Natural killer cell (primary cell): ENCODE measurements around the gene TMEM18. TPM values are rescaled to one million over a fixed set of nuclear protein-coding genes. Genes with fewer than 3 reads are reported as not detected.

ENCODE experiments used
- ATAC-seq, 3 donors: fragments of 150-1000 bp in 2 of 3; fragments of 200-7000 bp in 1 of 3; cut with Tn5 transposase; 1 replicate in 1 of 3; 2 replicates in 2 of 3; pipeline ENCODE4 v1.10.0; 2021; ENCODE audit warnings: mild to moderate bottlenecking in 2 of 3, moderate library complexity in 2 of 3
- DNase-seq, 2 donors: peaks; one replicate each; pipeline versions ENCODE4 v3.0.0 to v3.0.0-alpha.2; 2013 to 2021; ENCODE audit warnings: mixed read lengths in 1 of 2
- H3K27ac ChIP-seq: one replicate; pipeline ENCODE4 v1.5.1; 2013; ENCODE audit warnings: mild to moderate bottlenecking, low read length
- H3K27me3 ChIP-seq: one replicate; pipeline ENCODE4 v1.6.1; 2013; ENCODE audit warnings: low read length; ENCODE audit not compliant: control insufficient read depth, insufficient read depth
- H3K36me3 ChIP-seq: one replicate; pipeline ENCODE4 v1.6.1; 2013; ENCODE audit warnings: low read length; ENCODE audit not compliant: control insufficient read depth, insufficient read depth
- H3K4me1 ChIP-seq: one replicate; pipeline ENCODE4 v1.6.1; 2013; ENCODE audit warnings: low read length; ENCODE audit not compliant: control insufficient read depth, insufficient read depth
- H3K4me3 ChIP-seq: one replicate; pipeline ENCODE4 v1.5.1; 2013; ENCODE audit warnings: low read length
- H3K9me3 ChIP-seq: one replicate; pipeline ENCODE4 v1.6.1; 2013; ENCODE audit warnings: low read length; ENCODE audit not compliant: control insufficient read depth, insufficient read depth
- H3K27ac Mint-ChIP-seq, 2 donors: one replicate each; pipeline ENCODE4 v1.8.0; 2022; ENCODE audit warnings: mild to moderate bottlenecking in 2 of 2, mixed read lengths in 2 of 2, moderate library complexity in 1 of 2
- H3K27me3 Mint-ChIP-seq, 2 donors: one replicate each; pipeline ENCODE4 v1.8.0; 2022; ENCODE audit warnings: low read depth in 2 of 2, mixed read lengths in 2 of 2
- H3K36me3 Mint-ChIP-seq: one replicate; pipeline ENCODE4 v1.8.0; 2022; ENCODE audit warnings: mixed read lengths
- H3K4me1 Mint-ChIP-seq, 2 donors: one replicate each; pipeline ENCODE4 v1.8.0; 2022; ENCODE audit warnings: mixed read lengths in 2 of 2
- H3K4me3 Mint-ChIP-seq: one replicate; pipeline ENCODE4 v1.8.0; 2022; ENCODE audit warnings: mild to moderate bottlenecking, moderate library complexity, mixed read lengths
- H3K9me3 Mint-ChIP-seq, 2 donors: one replicate each; pipeline ENCODE4 v1.8.0; 2022; ENCODE audit warnings: mixed read lengths in 2 of 2
- CTCF ChIP-seq: fragments of 200-600 bp; IDR thresholded peaks from one replicate; pipeline ENCODE4 v1.8.0; 2022; ENCODE audit warnings: antibody characterized with exemption
- WGBS: methylation state at CpG from one replicate; pipeline ENCODE4 v1.1.7; 2013; ENCODE audit warnings: missing lambda C conversion rate; ENCODE audit not compliant: insufficient coverage; 5-methylcytosine and 5-hydroxymethylcytosine counted together
- intact Hi-C: fragments of 100-400 bp; cut with micrococcal nuclease; formaldehyde crosslinking; loops from one replicate; pipeline ENCODE4 v1.14.2; 2022
- total RNA-seq, 4 donors: library from RNA; stranded (reverse); fragments of 120-200 nt in 1 of 4; gene quantifications; one replicate each; pipeline versions ENCODE4 v1.2.3 to v1.2.4, GENCODE V29; 2013 to 2022

Gene TMEM18
- total RNA-seq, 3 donors from 2014 or later (not counting 1 experiment from before 2014, with no cell fraction given) = 22.0 to 30.8 (median 22.1) TPM

GRCh38 chr2:671072-671471, 6.1 kb downstream of the TMEM18 start:
- peaks cover 8% of the 10 kb centered on the region for H3K4me1 ChIP-seq
- H3K9me3 ChIP-seq = peaks cover 2% of the 10 kb centered on the region
- 92% methylated on average over 7 of the region's 9 CpGs for WGBS
- Mint-ChIP-seq H3K27ac (no peak overlapping the region), H3K9me3 (no peaks in the 10 kb centered on the region), H3K4me3 (no peak overlapping the region), H3K36me3 (peaks cover 13% of the 10 kb centered on the region), H3K27me3 (no peaks in the 10 kb centered on the region), H3K4me1 (peaks cover 20 to 22% of the 10 kb centered on the region in 2 donors)
- H3K27me3 ChIP-seq = no peaks in the 10 kb centered on the region
- H3K36me3 ChIP-seq = peaks cover 50% of the 10 kb centered on the region
- H3K27ac ChIP-seq = no peak overlapping the region
- no peak for ATAC-seq
- TF ChIP-seq CTCF = no peak
- H3K4me3 ChIP-seq = no peak overlapping the region
- DNase-seq = no peak
- intact Hi-C loops = no loop called here

- no peak overlapping the region for H3K4me3 Mint-ChIP-seq
- H3K36me3 Mint-ChIP-seq = peaks cover 15% of the 10 kb centered on the region
- intact Hi-C loops = no loop called here
Measured at GRCh38 chr2:670637-671036, 6.6 kb downstream of the TMEM18 start.

GRCh38 chr2:669323-669722, 7.9 kb downstream of the TMEM18 start:
- no peak overlapping the region for H3K27ac ChIP-seq
- H3K9me3 Mint-ChIP-seq = peaks cover 6 to 8% of the 10 kb centered on the region in 2 donors
- WGBS = 95% methylated on average over 7 of the region's 7 CpGs
- H3K4me1 Mint-ChIP-seq = peaks cover 24% of the 10 kb centered on the region in 2 donors
- peaks cover 54% of the 10 kb centered on the region for H3K36me3 ChIP-seq
- no peak overlapping the region for H3K4me3 ChIP-seq
- no peak for ATAC-seq
- TF ChIP-seq CTCF = no peak
- H3K27me3 Mint-ChIP-seq = no peaks in the 10 kb centered on the region
- peaks cover 14% of the 10 kb centered on the region for H3K9me3 ChIP-seq
- H3K4me1 ChIP-seq = peaks cover 7% of the 10 kb centered on the region
- no peak for DNase-seq
- no peak overlapping the region for H3K4me3 Mint-ChIP-seq
- H3K27me3 ChIP-seq = no peaks in the 10 kb centered on the region
- peaks cover 26% of the 10 kb centered on the region for H3K36me3 Mint-ChIP-seq
- no peak overlapping the region for H3K27ac Mint-ChIP-seq
- intact Hi-C loops = loop anchor here (10.0 kb wide), 1 partner anchor 135 kb away; no protein-coding TSS in a partner anchor

More at GRCh38 chr2:670637-671036, 6.6 kb downstream of the TMEM18 start:
- H3K27me3 ChIP-seq = no peaks in the 10 kb centered on the region
- no peak overlapping the region for H3K4me3 ChIP-seq
- no peak overlapping the region for H3K27ac ChIP-seq
- peaks cover 7% of the 10 kb centered on the region for H3K4me1 ChIP-seq
- peaks cover 54% of the 10 kb centered on the region for H3K36me3 ChIP-seq
- no peak for DNase-seq
- no peak for ATAC-seq
- peaks cover 6% of the 10 kb centered on the region for H3K9me3 ChIP-seq
- H3K4me1 Mint-ChIP-seq = peaks cover 21 to 22% of the 10 kb centered on the region in 2 donors
- TF ChIP-seq CTCF = no peak
- H3K9me3 Mint-ChIP-seq = peaks cover under 1 to 1% of the 10 kb centered on the region in 2 donors
- WGBS = 97% methylated on average over 18 of the region's 18 CpGs
- H3K27me3 Mint-ChIP-seq = no peaks in the 10 kb centered on the region
- no peak overlapping the region for H3K27ac Mint-ChIP-seq

GRCh38 chr2:668000-668398, 9.2 kb downstream of the TMEM18 start:
- H3K36me3 Mint-ChIP-seq = peaks cover 26% of the 10 kb centered on the region
- WGBS = 90% methylated on average over 3 of the region's 3 CpGs
- no peak overlapping the region for H3K27ac Mint-ChIP-seq

More at GRCh38 chr2:668000-668398, 9.2 kb downstream of the TMEM18 start:
- Mint-ChIP-seq H3K4me3 (no peak overlapping the region), H3K4me1 (peaks cover 34 to 36% of the 10 kb centered on the region in 2 donors), H3K9me3 (peaks cover 6 to 8% of the 10 kb centered on the region in 2 donors), H3K27me3 (no peaks in the 10 kb centered on the region)
- no peak overlapping the region for H3K4me3 ChIP-seq
- H3K9me3 ChIP-seq = peaks cover 14% of the 10 kb centered on the region
- peaks cover 54% of the 10 kb centered on the region for H3K36me3 ChIP-seq
- intact Hi-C loops = loop anchor here (10.0 kb wide), 1 partner anchor 133 kb away; no protein-coding TSS in a partner anchor
- H3K4me1 ChIP-seq = peaks cover 19% of the 10 kb centered on the region
- ATAC-seq (no peak), DNase-seq (no peak)
- TF ChIP-seq CTCF = no peak
- H3K27ac ChIP-seq = no peak overlapping the region
- no peaks in the 10 kb centered on the region for H3K27me3 ChIP-seq
